Measurements from ENCODE around the gene CSNK1G2. TPM values are rescaled to one million over a fixed set of nuclear protein-coding genes. Genes with fewer than 3 reads are reported as not detected.

CSNK1G2 gene
- total RNA-seq, 2 experiments from 2014 or later: 122 to 127 TPM

DNA sequence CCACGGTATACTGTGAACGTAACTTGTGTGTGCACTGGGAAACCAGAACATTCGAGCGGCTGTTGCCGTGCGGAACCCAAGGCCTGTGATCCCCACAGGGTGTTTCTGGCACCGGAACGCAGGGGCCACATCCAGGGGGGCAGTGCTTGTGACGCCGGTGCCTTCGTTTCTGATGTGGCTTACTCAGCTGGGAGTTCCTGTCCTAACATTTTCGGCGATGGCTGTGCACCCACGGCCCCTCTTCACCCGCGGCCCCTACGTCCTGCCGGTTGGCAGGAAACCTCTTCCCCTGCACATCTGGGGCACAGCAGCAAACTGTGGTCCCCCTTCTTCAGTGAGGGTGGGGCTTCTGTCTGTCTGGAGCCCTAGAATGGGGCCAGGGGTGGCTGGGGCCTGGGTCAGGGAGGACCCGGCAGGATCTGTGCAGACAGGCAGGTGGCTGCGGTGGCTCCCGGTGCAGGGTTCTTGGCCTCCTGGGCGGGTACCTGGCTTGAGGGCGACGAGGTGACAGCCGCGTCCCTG is 26.2 kb downstream of the CSNK1G2 start:
- peaks cover 43% of the 10 kb centered on the region for H3K36me3 ChIP-seq (ENCODE audit: insufficient read depth, low read length)
- peaks cover 20% of the 10 kb centered on the region for H3K36me3 Mint-ChIP-seq (ENCODE audit: low read depth)
- intact Hi-C loops (cut with DNase I, micrococcal nuclease): no loop called here
- TF ChIP-seq, protein P1, sequence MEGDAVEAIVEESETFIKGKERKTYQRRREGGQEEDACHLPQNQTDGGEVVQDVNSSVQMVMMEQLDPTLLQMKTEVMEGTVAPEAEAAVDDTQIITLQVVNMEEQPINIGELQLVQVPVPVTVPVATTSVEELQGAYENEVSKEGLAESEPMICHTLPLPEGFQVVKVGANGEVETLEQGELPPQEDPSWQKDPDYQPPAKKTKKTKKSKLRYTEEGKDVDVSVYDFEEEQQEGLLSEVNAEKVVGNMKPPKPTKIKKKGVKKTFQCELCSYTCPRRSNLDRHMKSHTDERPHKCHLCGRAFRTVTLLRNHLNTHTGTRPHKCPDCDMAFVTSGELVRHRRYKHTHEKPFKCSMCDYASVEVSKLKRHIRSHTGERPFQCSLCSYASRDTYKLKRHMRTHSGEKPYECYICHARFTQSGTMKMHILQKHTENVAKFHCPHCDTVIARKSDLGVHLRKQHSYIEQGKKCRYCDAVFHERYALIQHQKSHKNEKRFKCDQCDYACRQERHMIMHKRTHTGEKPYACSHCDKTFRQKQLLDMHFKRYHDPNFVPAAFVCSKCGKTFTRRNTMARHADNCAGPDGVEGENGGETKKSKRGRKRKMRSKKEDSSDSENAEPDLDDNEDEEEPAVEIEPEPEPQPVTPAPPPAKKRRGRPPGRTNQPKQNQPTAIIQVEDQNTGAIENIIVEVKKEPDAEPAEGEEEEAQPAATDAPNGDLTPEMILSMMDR (IDR thresholded peaks at IDR 0.05): no peak
- H3K9me3 ChIP-seq (ENCODE audit: control insufficient read depth in 1 of 2, insufficient read depth in 1 of 2, low read length in 2 of 2): no peaks in the 10 kb centered on the region
- DNase-seq (peak in 9 of 14 experiments; percentile 6 to 63 (median 35)), ATAC-seq (ENCODE audit: poor library complexity) (peak; percentile 59)
- peak overlapping the region; percentile 79 for H3K27ac Mint-ChIP-seq
- peaks cover 31% of the 10 kb centered on the region for H3K4me1 ChIP-seq (ENCODE audit: insufficient read depth, low read length)
- ChIA-PET POLR2A (interaction anchor here (1.0 kb wide), 1 partner anchor 25 kb away, joined by 5 read pairs; no protein-coding TSS in a partner anchor), CTCF (no interaction called here)
- peak overlapping the region in 1 of 2 donors; percentile 23 for H3K27ac ChIP-seq (ENCODE audit: low read depth in 1 of 2, low read length in 2 of 2)
- H3K4me1 Mint-ChIP-seq (ENCODE audit: low read depth): peaks cover 17% of the 10 kb centered on the region
- H3K4me3 ChIP-seq (ENCODE audit: low read length): peak overlapping the region; percentile 14
- no peaks in the 10 kb centered on the region for H3K27me3 ChIP-seq (ENCODE audit: control insufficient read depth in 1 of 2, insufficient read depth in 2 of 2, low read length in 2 of 2)
- H3K4me3 Mint-ChIP-seq: peak overlapping the region; percentile 65
- H3K9me3 Mint-ChIP-seq: no peaks in the 10 kb centered on the region
- H3K27me3 Mint-ChIP-seq: no peaks in the 10 kb centered on the region

DNA sequence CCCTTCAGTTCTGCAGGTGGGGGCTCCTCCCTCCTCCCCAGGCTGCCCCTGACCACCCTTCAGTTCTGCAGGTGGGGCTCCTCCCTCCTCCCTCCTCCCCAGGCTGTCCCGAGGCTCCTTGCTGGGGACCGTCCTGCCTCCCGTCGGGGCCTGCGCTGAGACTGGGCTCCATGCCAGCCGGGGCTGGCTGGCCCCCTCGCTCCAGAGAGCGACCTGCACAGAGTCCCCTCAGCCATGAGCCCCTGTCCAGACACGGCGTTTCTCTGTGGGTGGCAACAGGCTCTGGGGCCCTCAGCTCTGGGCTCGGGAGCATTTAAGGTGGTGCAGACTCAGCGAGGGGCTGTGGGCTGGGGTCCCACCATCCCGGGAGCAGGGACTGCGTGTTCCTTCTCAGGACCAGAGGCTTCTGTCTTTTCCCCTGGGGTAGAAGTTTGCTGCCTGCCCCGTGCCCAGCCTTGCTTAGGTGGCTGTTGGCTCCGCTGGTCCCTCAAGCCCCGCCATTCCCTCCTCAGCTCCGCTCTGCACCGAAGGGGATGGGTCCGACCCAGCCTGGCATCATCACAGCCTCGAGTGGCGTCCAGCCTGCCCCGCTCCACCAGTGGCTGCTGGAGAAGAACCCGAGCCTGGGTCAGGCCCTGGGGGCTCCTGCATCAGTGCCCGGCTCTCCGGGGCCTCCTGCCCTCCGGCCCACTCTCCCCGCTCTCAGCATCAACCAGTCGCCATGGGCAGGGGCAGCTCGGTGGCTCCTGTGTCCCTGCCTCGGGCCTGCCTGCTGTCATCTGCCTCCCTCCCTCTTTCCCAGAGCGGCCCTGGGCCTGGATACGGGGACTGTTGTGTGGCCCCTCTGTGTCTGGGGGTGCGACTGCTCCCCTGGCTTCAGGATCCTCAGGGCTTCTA is 27.6 kb downstream of the CSNK1G2 start:
- ATAC-seq (ENCODE audit: poor library complexity) (no peak), DNase-seq (no peak)
- H3K27ac ChIP-seq (ENCODE audit: low read depth in 1 of 2, low read length in 2 of 2): no peak overlapping the region
- H3K9me3 ChIP-seq (ENCODE audit: control insufficient read depth in 1 of 2, insufficient read depth in 1 of 2, low read length in 2 of 2): no peaks in the 10 kb centered on the region
- no peaks in the 10 kb centered on the region for H3K27me3 Mint-ChIP-seq
- TF ChIP-seq, protein P1 (IDR thresholded peaks at IDR 0.05): no peak
- H3K4me3 Mint-ChIP-seq: no peak overlapping the region
- H3K4me1 Mint-ChIP-seq (ENCODE audit: low read depth): peaks cover 20% of the 10 kb centered on the region
- no peak overlapping the region for H3K27ac Mint-ChIP-seq
- peaks cover 36% of the 10 kb centered on the region for H3K36me3 ChIP-seq (ENCODE audit: insufficient read depth, low read length)
- peaks cover 23% of the 10 kb centered on the region for H3K36me3 Mint-ChIP-seq (ENCODE audit: low read depth)
- POLR2A ChIA-PET: no interaction called here
- no peaks in the 10 kb centered on the region for H3K27me3 ChIP-seq (ENCODE audit: control insufficient read depth in 1 of 2, insufficient read depth in 2 of 2, low read length in 2 of 2)
- H3K4me1 ChIP-seq (ENCODE audit: insufficient read depth, low read length): peaks cover 31% of the 10 kb centered on the region
- intact Hi-C loops (cut with DNase I, micrococcal nuclease): no loop called here
- no peak overlapping the region for H3K4me3 ChIP-seq (ENCODE audit: low read length)
- no peaks in the 10 kb centered on the region for H3K9me3 Mint-ChIP-seq
- CTCF ChIA-PET: no interaction called here

DNA sequence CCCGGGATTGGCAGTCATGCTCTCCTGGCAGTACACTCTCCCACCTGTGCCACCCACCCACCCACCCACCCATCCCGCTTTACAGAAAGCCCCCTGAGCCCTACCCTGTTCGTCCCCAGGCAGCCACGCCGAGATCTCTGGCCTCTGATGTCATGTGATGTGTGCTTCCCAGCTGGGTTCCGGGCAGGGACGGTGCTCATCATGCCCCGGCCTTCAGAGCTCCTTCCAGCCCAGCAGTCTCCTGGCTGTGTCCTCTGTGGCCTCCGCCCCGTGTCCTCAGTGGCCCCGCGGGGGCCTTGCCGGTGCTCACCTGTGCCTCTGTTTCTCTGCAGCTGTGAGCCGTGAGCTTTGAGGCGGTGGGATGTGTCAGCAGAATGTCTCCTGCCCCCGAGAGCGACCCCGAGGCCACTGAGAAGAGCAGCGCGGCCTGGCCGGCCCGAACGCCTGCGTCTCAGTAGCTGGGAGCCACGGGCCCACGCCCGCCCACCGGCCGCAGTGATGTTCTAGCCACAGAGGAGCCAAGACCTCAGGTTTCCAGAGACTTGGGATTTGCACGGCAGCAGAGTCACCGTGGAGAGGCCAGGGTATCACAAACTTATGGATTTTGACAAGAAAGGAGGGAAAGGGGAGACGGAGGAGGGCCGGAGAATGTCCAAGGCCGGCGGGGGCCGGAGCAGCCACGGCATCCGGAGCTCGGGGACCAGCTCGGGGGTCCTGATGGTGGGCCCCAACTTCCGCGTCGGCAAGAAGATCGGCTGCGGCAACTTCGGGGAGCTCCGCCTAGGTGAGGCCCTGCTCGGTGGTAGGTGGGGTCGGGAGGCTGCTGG is 28.4 kb downstream of the CSNK1G2 start:
- TF ChIP-seq, protein P1 (IDR thresholded peaks at IDR 0.05): no peak
- Histone ChIP-seq H3K4me3 (ENCODE audit: low read length) (no peak overlapping the region), H3K27ac (ENCODE audit: low read depth in 1 of 2, low read length in 2 of 2) (no peak overlapping the region), H3K36me3 (ENCODE audit: insufficient read depth, low read length) (peaks cover 35% of the 10 kb centered on the region), H3K4me1 (ENCODE audit: insufficient read depth, low read length) (peaks cover 31% of the 10 kb centered on the region), H3K27me3 (ENCODE audit: control insufficient read depth in 1 of 2, insufficient read depth in 2 of 2, low read length in 2 of 2) (no peaks in the 10 kb centered on the region), H3K9me3 (ENCODE audit: control insufficient read depth in 1 of 2, insufficient read depth in 1 of 2, low read length in 2 of 2) (no peaks in the 10 kb centered on the region)
- Mint-ChIP-seq H3K27me3 (no peaks in the 10 kb centered on the region), H3K4me3 (no peak overlapping the region), H3K36me3 (ENCODE audit: low read depth) (peaks cover 24% of the 10 kb centered on the region), H3K27ac (no peak overlapping the region), H3K4me1 (ENCODE audit: low read depth) (peaks cover 22% of the 10 kb centered on the region), H3K9me3 (no peaks in the 10 kb centered on the region)
- ATAC-seq (ENCODE audit: poor library complexity): no peak
- DNase-seq: no peak
- intact Hi-C loops (cut with DNase I, micrococcal nuclease): no loop called here
- ChIA-PET CTCF (no interaction called here), POLR2A (no interaction called here)

Data from CD4-positive, alpha-beta T cell (primary cell).